IMR-90 (cell line): ENCODE results near the gene PKDCC. TPM values are rescaled to one million over a fixed set of nuclear protein-coding genes. Genes with fewer than 3 reads are reported as not detected.

Experiments
- ATAC-seq: fragments of 200-7000 bp; cut with Tn5 transposase; 2 replicates; pipeline ENCODE4 v1.9.1; 2020; ENCODE audit warnings: low read depth, mild to moderate bottlenecking, moderate library complexity
- BruUV-seq: library from RNA; stranded (reverse); fragments of 400-500 nt; replicated peaks from 2 replicates; lab custom pipeline; 2021; lab: Mats Ljungman, UMichigan
- CTCF ChIA-PET: fragments of 300-600 bp; formaldehyde crosslinking; extraction: SDS; loops from one replicate; lab custom pipeline; 2021; ENCODE audit warnings: antibody characterized with exemption; lab: Yijun Ruan, JAX
- POLR2A ChIA-PET: fragments of 300-600 bp; sonication (Branson Sonifier 250); formaldehyde crosslinking; loops from one replicate; lab custom pipeline; 2022; ENCODE audit warnings: antibody characterized with exemption; ENCODE audit not compliant: unreplicated experiment; lab: Charles Lee
- DNase-seq: peaks from one replicate; pipeline ENCODE4 v3.0.0; 2013
- H2AFZ ChIP-seq: replicated peaks from 2 replicates; pipeline ENCODE3; 2013; ENCODE audit warnings: low read length, mild to moderate bottlenecking; ENCODE audit not compliant: poor library complexity
- H2AK5ac ChIP-seq: 2 replicates; pipeline ENCODE4 v1.6.1; 2013; ENCODE audit warnings: low read depth, low read length, inconsistent platforms
- H2AK9ac ChIP-seq: replicated peaks from 2 replicates; pipeline ENCODE3; 2013; ENCODE audit warnings: mild to moderate bottlenecking, low read depth, low read length, moderate library complexity; ENCODE audit not compliant: poor library complexity
- H2BK120ac ChIP-seq: 2 replicates; pipeline ENCODE4 v1.6.1; 2013; ENCODE audit warnings: low read depth, low read length, inconsistent platforms
- H2BK15ac ChIP-seq: 3 replicates; pipeline ENCODE4 v1.6.1; 2013; ENCODE audit warnings: low read depth, low read length, inconsistent platforms
- H2BK20ac ChIP-seq: 2 replicates; pipeline ENCODE4 v1.6.1; 2013; ENCODE audit warnings: low read depth, mild to moderate bottlenecking, inconsistent platforms, low read length, moderate library complexity
- H2BK5ac ChIP-seq: 2 replicates; pipeline ENCODE4 v1.6.1; 2013; ENCODE audit warnings: mild to moderate bottlenecking, low read depth, low read length, inconsistent platforms; ENCODE audit not compliant: poor library complexity, severe bottlenecking
- H3K14ac ChIP-seq: replicated peaks from 2 replicates; pipeline ENCODE4 v1.6.1; 2013; ENCODE audit warnings: low read depth, low read length, inconsistent platforms
- H3K18ac ChIP-seq: 2 replicates; pipeline ENCODE4 v1.6.1; 2013; ENCODE audit warnings: low read depth, low read length, control low read depth
- H3K23ac ChIP-seq: 2 replicates; pipeline ENCODE4 v1.6.1; 2013; ENCODE audit warnings: low read depth, low read length, inconsistent platforms
- H3K27ac ChIP-seq: 2 replicates; pipeline ENCODE4 v1.5.1; 2013; ENCODE audit warnings: mild to moderate bottlenecking, control low read depth, low read length; ENCODE audit not compliant: insufficient read depth
- H3K27me3 ChIP-seq: 2 replicates; pipeline ENCODE4 v1.6.1; 2013; ENCODE audit warnings: low read length; ENCODE audit not compliant: control insufficient read depth, insufficient read depth
- H3K36me3 ChIP-seq: 2 replicates; pipeline ENCODE4 v1.6.1; 2013; ENCODE audit warnings: low read length, mixed read lengths; ENCODE audit not compliant: control insufficient read depth, insufficient read depth
- H3K4ac ChIP-seq: 2 replicates; pipeline ENCODE4 v1.6.1; 2013; ENCODE audit warnings: low read depth, low read length, inconsistent platforms
- H3K4me1 ChIP-seq: 2 replicates; pipeline ENCODE4 v1.6.1; 2013; ENCODE audit warnings: low read length, mixed read lengths; ENCODE audit not compliant: control insufficient read depth, insufficient read depth
- H3K4me2 ChIP-seq: 2 replicates; pipeline ENCODE4 v1.6.1; 2013; ENCODE audit warnings: low read depth, mild to moderate bottlenecking, control low read depth, low read length, moderate library complexity
- H3K4me3 ChIP-seq: 2 replicates; pipeline ENCODE4 v1.5.1; 2013; ENCODE audit warnings: low read depth, mild to moderate bottlenecking, control low read depth, low read length, moderate library complexity; ENCODE audit not compliant: insufficient read depth
- H3K56ac ChIP-seq: 2 replicates; pipeline ENCODE4 v1.6.1; 2013; ENCODE audit warnings: low read length, inconsistent platforms; ENCODE audit not compliant: insufficient read depth; ENCODE audit errors: extremely low read depth
- H3K79me1 ChIP-seq, 2 experiments: 2 replicates each; pipeline ENCODE4 v1.6.1; 2013; ENCODE audit warnings: low read length in 2 of 2, inconsistent platforms in 1 of 2, low read depth in 1 of 2
- H3K9ac ChIP-seq: 2 replicates; pipeline ENCODE4 v1.6.1; 2013; ENCODE audit warnings: low read depth, low read length, control low read depth
- H3K9me1 ChIP-seq: 2 replicates; pipeline ENCODE4 v1.6.1; 2013; ENCODE audit warnings: low read length, inconsistent platforms; ENCODE audit not compliant: insufficient read depth
- H3K9me3 ChIP-seq: 2 replicates; pipeline ENCODE4 v1.6.1; 2013; ENCODE audit warnings: low read length; ENCODE audit not compliant: control insufficient read depth, insufficient read depth
- H4K20me1 ChIP-seq: 2 replicates; pipeline ENCODE4 v1.6.1; 2013; ENCODE audit warnings: low read length, inconsistent platforms; ENCODE audit not compliant: insufficient read depth
- H4K5ac ChIP-seq: 2 replicates; pipeline ENCODE4 v1.6.1; 2013; ENCODE audit warnings: mild to moderate bottlenecking, low read depth, low read length, control low read depth
- H4K8ac ChIP-seq, 2 experiments: 2 replicates each; pipeline ENCODE4 v1.6.1; 2013; ENCODE audit warnings: low read depth in 2 of 2, low read length in 2 of 2, control low read depth in 1 of 2, inconsistent platforms in 1 of 2
- H4K91ac ChIP-seq: 2 replicates; pipeline ENCODE4 v1.6.1; 2013; ENCODE audit warnings: low read depth, low read length, inconsistent platforms; ENCODE audit not compliant: insufficient read depth
- CHD1 ChIP-seq: IDR thresholded peaks from 2 replicates; pipeline ENCODE4 v1.6.1; 2012; ENCODE audit warnings: low read depth, low read length, improper control_type of control experiment
- CTCF ChIP-seq: conservative IDR thresholded peaks from 2 replicates; pipeline ENCODE4 v1.5.1; 2012; ENCODE audit warnings: mild to moderate bottlenecking, low read depth, low read length, improper control_type of control experiment
- ELK1 ChIP-seq: fragments of 150-350 bp; IDR thresholded peaks from 2 replicates; pipeline ENCODE4 v1.6.1; 2016; ENCODE audit warnings: low read depth, mild to moderate bottlenecking, low read length, moderate library complexity, borderline replicate concordance
- MXI1 ChIP-seq: IDR thresholded peaks from 2 replicates; pipeline ENCODE4 v1.6.1; 2012; ENCODE audit warnings: low read depth, mild to moderate bottlenecking, low read length, moderate library complexity, borderline replicate concordance
- NFE2L2 ChIP-seq: fragments of 150-350 bp; IDR thresholded peaks from 2 replicates; pipeline ENCODE4 v1.6.1; 2016; ENCODE audit warnings: low read depth, mild to moderate bottlenecking, low read length
- POLR2A ChIP-seq: IDR thresholded peaks from 2 replicates; pipeline ENCODE4 v1.6.1; 2012; ENCODE audit warnings: mild to moderate bottlenecking, low read depth, low read length
- RAD21 ChIP-seq: IDR thresholded peaks from 2 replicates; pipeline ENCODE4 v1.6.1; 2012; ENCODE audit warnings: low read length, improper control_type of control experiment
- RCOR1 ChIP-seq: IDR thresholded peaks from 2 replicates; pipeline ENCODE4 v1.6.1; 2012; ENCODE audit warnings: mild to moderate bottlenecking, low read length, improper control_type of control experiment; ENCODE audit not compliant: insufficient replicate concordance
- WGBS, 2 experiments: methylation state at CpG; one replicate each; pipeline versions ENCODE4 v1.1.5 to v1.1.7; 2013; ENCODE audit warnings: missing lambda C conversion rate in 2 of 2; ENCODE audit not compliant: insufficient read length in 1 of 2; ENCODE audit errors: extremely low coverage in 2 of 2; 5-methylcytosine and 5-hydroxymethylcytosine counted together
- dilution Hi-C: fragments of 300-500 bp; cut with HindIII; formaldehyde crosslinking; loops from one replicate; pipeline ENCODE4 v1.14.3; 2018; ENCODE audit warnings: low sequenced_read_pairs; ENCODE audit not compliant: unreplicated experiment
- in situ Hi-C: fragments of 300-500 bp; cut with MboI; formaldehyde crosslinking; loops from 3 replicates; pipeline ENCODE4 v1.14.3; 2019; ENCODE audit warnings: low sequenced_read_pairs, inconsistent platforms, mixed read lengths
- intact Hi-C: fragments of 100-400 bp; cut with micrococcal nuclease; formaldehyde crosslinking; loops from 2 replicates; pipeline ENCODE4 v1.10.0; 2022
- polyA plus RNA-seq, 3 experiments: library from polyadenylated mRNA; depleted of rRNA; stranded (reverse); fragments of >200 nt; gene quantifications; 2 replicates each; pipeline ENCODE4 v1.2.3, GENCODE V29; 2012; ENCODE audit warnings: low replicate concordance in 1 of 3
- total RNA-seq: library from RNA; depleted of rRNA; stranded (reverse); fragments of >200 nt; gene quantifications from 2 replicates; pipeline ENCODE4 v1.2.3, GENCODE V29; 2012

The PKDCC gene
- total and polyA plus RNA-seq, 2 of the 4 experiments (the other 2 are of a cell fraction), result 55.6 to 95.7 TPM

- Histone ChIP-seq H3K56ac (no peak overlapping the region), H2BK15ac (no peak overlapping the region), H3K27ac (no peak overlapping the region), H2AFZ (no peak overlapping the region), H3K9me1 (0 out of 2 replicates have a peak, but pooled peaks cover 3% of the 10 kb centered on the region), H3K14ac (no peak overlapping the region), H2BK5ac (no peak overlapping the region), H3K79me1 (no peaks in the 10 kb centered on the region), H3K4me3 (no peak overlapping the region), H4K8ac (no peak overlapping the region), H2BK20ac (no peak overlapping the region), H4K20me1 (no peaks in the 10 kb centered on the region), H3K9me3 (no peaks in the 10 kb centered on the region), H3K36me3 (no peaks in the 10 kb centered on the region), H3K23ac (no peak overlapping the region), H4K91ac (no peak overlapping the region), H2AK9ac (no peak overlapping the region), H3K9ac (no peak overlapping the region), H3K4me1 (peaks cover 4% of the 10 kb centered on the region; the same call in 1 of the 2 replicates), H2AK5ac (no peak overlapping the region), H3K4me2 (no peak overlapping the region), H2BK120ac (no peak overlapping the region), H3K27me3 (peaks cover 5% of the 10 kb centered on the region), H3K4ac (no peak overlapping the region), H4K5ac (no peak overlapping the region), H3K18ac (no peak overlapping the region)
- ATAC-seq (no peak), DNase-seq (no peak)
- no TSS peak for BruUV-seq
- TF ChIP-seq NFE2L2 (no peak), CTCF (no peak), MXI1 (no peak), RAD21 (no peak), RCOR1 (no peak), ELK1 (no peak), CHD1 (no peak), POLR2A (no peak)
- no CpG with 5 or more reads among the region's 1 CpG for WGBS, 2 experiments
- dilution Hi-C loops, result no loop called here
- POLR2A ChIA-PET, result no interaction called here
- intact Hi-C loops, result no loop called here
- in situ Hi-C loops, result no loop called here
- CTCF ChIA-PET, result no interaction called here
Observed at GRCh38 chr2:42030829-42031228, 17.0 kb upstream of the PKDCC start.
